GM23338 (cell line): ENCODE measurements around the gene PAX6. TPM values are rescaled to one million over a fixed set of nuclear protein-coding genes. Genes with fewer than 3 reads are reported as not detected.

ENCODE experiments used
- ATAC-seq: fragments of 200-7000 bp; cut with Tn5 transposase; 3 replicates; pipeline ENCODE4 v1.9.1; 2020
- DNase-seq: peaks from one replicate; pipeline ENCODE4 v3.0.0-alpha.2; 2015; ENCODE audit warnings: low spot score
- H2AFZ ChIP-seq: fragments of 200-600 bp; sonication (generic); 2 replicates; pipeline ENCODE4 v1.8.0; 2016; ENCODE audit warnings: antibody characterized with exemption, mild to moderate bottlenecking, moderate library complexity
- H3F3A ChIP-seq: fragments of 200-600 bp; sonication (generic); replicated peaks from 2 replicates; pipeline ENCODE4 v1.8.0; 2017; ENCODE audit warnings: antibody characterized with exemption, mixed run types, low read depth
- H3K27ac ChIP-seq: fragments of 200-600 bp; sonication (generic); 2 replicates; pipeline ENCODE4 v1.6.1; 2016; ENCODE audit warnings: low read depth
- H3K27me3 ChIP-seq: fragments of 200-600 bp; sonication (generic); 2 replicates; pipeline ENCODE4 v1.8.0; 2016; ENCODE audit warnings: mild to moderate bottlenecking, mixed run types, moderate library complexity; ENCODE audit not compliant: insufficient read depth
- H3K36me3 ChIP-seq: fragments of 200-600 bp; sonication (generic); 2 replicates; pipeline ENCODE4 v1.8.0; 2016; ENCODE audit warnings: mild to moderate bottlenecking; ENCODE audit not compliant: insufficient read depth
- H3K4me1 ChIP-seq: fragments of 200-600 bp; sonication (generic); 2 replicates; pipeline ENCODE4 v1.8.0; 2016; ENCODE audit warnings: mild to moderate bottlenecking, moderate library complexity; ENCODE audit not compliant: insufficient read depth
- H3K4me2 ChIP-seq: fragments of 200-600 bp; sonication (generic); 2 replicates; pipeline ENCODE4 v1.7.1; 2017; ENCODE audit warnings: mixed run types
- H3K4me3 ChIP-seq: fragments of 200-600 bp; sonication (generic); 2 replicates; pipeline ENCODE4 v1.6.1; 2016; ENCODE audit warnings: mixed run types
- H3K79me2 ChIP-seq: fragments of 200-600 bp; sonication (generic); replicated peaks from 2 replicates; pipeline ENCODE4 v1.8.0; 2017; ENCODE audit warnings: mild to moderate bottlenecking; ENCODE audit not compliant: insufficient read depth
- H3K9me2 ChIP-seq: fragments of 200-600 bp; sonication (generic); 2 replicates; pipeline ENCODE4 v1.8.0; 2017; ENCODE audit not compliant: insufficient read depth
- H4K20me1 ChIP-seq: fragments of 200-600 bp; sonication (generic); replicated peaks from 2 replicates; pipeline ENCODE4 v1.8.0; 2017; ENCODE audit warnings: mild to moderate bottlenecking; ENCODE audit not compliant: insufficient read depth
- H3K27ac Mint-ChIP-seq: 2 replicates; pipeline ENCODE4 v1.8.0; 2020; ENCODE audit warnings: inconsistent platforms, mild to moderate bottlenecking, moderate library complexity, mixed read lengths
- H3K27me3 Mint-ChIP-seq: 3 replicates; pipeline ENCODE4 v1.8.0; 2022; ENCODE audit warnings: low read depth, mild to moderate bottlenecking, moderate library complexity, mixed read lengths, inconsistent platforms; ENCODE audit not compliant: insufficient read depth, poor library complexity
- H3K36me3 Mint-ChIP-seq: 3 replicates; pipeline ENCODE4 v1.8.0; 2021; ENCODE audit warnings: low read depth, mild to moderate bottlenecking, inconsistent platforms, moderate library complexity, mixed read lengths
- H3K4me1 Mint-ChIP-seq: 3 replicates; pipeline ENCODE4 v1.8.0; 2020; ENCODE audit warnings: mild to moderate bottlenecking, inconsistent platforms, mixed read lengths
- H3K4me3 Mint-ChIP-seq: 3 replicates; pipeline ENCODE4 v1.8.0; 2021; ENCODE audit warnings: moderate library complexity, mild to moderate bottlenecking, inconsistent platforms, mixed read lengths
- H3K9me3 Mint-ChIP-seq: 3 replicates; pipeline ENCODE4 v1.8.0; 2020; ENCODE audit warnings: moderate library complexity, mild to moderate bottlenecking, inconsistent platforms, mixed read lengths
- CTCF ChIP-seq, 2 experiments: fragments of 200-600 bp in 1 of 2; sonication (generic) in 1 of 2; conservative IDR thresholded peaks; 2 replicates each; pipeline versions ENCODE4 v1.5.1 to v1.6.1; 2016 to 2017; ENCODE audit warnings: antibody characterized with exemption in 2 of 2, low read depth in 2 of 2, mild to moderate bottlenecking in 2 of 2, moderate library complexity in 1 of 2
- JUNB ChIP-seq: IDR thresholded peaks from one replicate; pipeline ENCODE4 v1.6.1; 2016; ENCODE audit warnings: antibody characterized with exemption; ENCODE audit not compliant: unreplicated experiment
- ZNF462 ChIP-seq: fragments of 250-450 bp; sonication (Bioruptor Pico); IDR thresholded peaks from 2 replicates; pipeline ENCODE4 v1.5.0; 2020; ENCODE audit warnings: mild to moderate bottlenecking, moderate library complexity
- polyA plus RNA-seq: library from polyadenylated mRNA; unstranded; fragments of >200 nt; fragmentation: Nextera tagmentation; extraction: Ambion mirVana; gene quantifications from 2 replicates; pipeline ENCODE4 v1.2.1, GENCODE V29; 2016
- total RNA-seq: library from RNA; depleted of rRNA; stranded (reverse); fragments of >200 nt; shearing (Covaris generic); gene quantifications from 2 replicates; pipeline ENCODE4 v1.2.3, GENCODE V29; 2014
- TF ChIP-seq, protein P1 (sequence below): IDR thresholded peaks from one replicate; pipeline ENCODE4 v1.6.1; 2018; ENCODE audit warnings: antibody characterized with exemption; ENCODE audit not compliant: unreplicated experiment

Gene PAX6
- total and polyA plus RNA-seq, 2 experiments from 2014 or later = 0.17 to 0.45 TPM

DNA sequence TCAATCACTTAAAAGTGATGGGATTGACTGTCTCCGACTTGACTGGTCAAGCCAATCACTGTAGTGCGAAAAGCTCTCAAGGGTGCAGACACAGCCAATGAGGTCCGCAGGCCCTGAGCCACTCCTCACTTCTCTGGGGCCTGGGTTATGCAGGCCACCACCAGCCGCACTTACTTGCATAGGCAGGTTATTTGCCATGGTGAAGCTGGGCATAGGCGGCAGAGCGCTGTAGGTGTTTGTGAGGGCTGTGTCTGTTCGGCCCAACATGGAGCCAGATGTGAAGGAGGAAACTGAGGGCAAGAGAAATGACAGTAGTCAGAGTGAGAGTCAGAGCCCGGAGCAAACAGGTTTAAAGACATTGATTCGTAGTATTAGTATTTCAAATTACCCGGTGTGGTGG lies 17.9 kb downstream of the PAX6 start:
- H3K4me3 Mint-ChIP-seq = no peak overlapping the region
- DNase-seq = no peak
- H3K4me1 ChIP-seq = peaks cover 21% of the 10 kb centered on the region
- no peaks in the 10 kb centered on the region for H4K20me1 ChIP-seq
- peaks cover 3% of the 10 kb centered on the region; the same call in 1 of the 2 replicates for H3K9me2 ChIP-seq
- H3K27me3 Mint-ChIP-seq = peaks cover 31% of the 10 kb centered on the region
- H3K9me3 Mint-ChIP-seq = no peaks in the 10 kb centered on the region
- no peak overlapping the region for H3K27ac ChIP-seq
- H3K4me3 ChIP-seq = no peak overlapping the region
- 0 out of 2 replicates have a peak, but pooled peaks cover 12% of the 10 kb centered on the region for H3F3A ChIP-seq
- TF ChIP-seq, protein P1, sequence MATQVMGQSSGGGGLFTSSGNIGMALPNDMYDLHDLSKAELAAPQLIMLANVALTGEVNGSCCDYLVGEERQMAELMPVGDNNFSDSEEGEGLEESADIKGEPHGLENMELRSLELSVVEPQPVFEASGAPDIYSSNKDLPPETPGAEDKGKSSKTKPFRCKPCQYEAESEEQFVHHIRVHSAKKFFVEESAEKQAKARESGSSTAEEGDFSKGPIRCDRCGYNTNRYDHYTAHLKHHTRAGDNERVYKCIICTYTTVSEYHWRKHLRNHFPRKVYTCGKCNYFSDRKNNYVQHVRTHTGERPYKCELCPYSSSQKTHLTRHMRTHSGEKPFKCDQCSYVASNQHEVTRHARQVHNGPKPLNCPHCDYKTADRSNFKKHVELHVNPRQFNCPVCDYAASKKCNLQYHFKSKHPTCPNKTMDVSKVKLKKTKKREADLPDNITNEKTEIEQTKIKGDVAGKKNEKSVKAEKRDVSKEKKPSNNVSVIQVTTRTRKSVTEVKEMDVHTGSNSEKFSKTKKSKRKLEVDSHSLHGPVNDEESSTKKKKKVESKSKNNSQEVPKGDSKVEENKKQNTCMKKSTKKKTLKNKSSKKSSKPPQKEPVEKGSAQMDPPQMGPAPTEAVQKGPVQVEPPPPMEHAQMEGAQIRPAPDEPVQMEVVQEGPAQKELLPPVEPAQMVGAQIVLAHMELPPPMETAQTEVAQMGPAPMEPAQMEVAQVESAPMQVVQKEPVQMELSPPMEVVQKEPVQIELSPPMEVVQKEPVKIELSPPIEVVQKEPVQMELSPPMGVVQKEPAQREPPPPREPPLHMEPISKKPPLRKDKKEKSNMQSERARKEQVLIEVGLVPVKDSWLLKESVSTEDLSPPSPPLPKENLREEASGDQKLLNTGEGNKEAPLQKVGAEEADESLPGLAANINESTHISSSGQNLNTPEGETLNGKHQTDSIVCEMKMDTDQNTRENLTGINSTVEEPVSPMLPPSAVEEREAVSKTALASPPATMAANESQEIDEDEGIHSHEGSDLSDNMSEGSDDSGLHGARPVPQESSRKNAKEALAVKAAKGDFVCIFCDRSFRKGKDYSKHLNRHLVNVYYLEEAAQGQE = no peak
- TF ChIP-seq ZNF462 (CRISPR knock-in tag) (no peak), CTCF (conservative IDR thresholded peaks at IDR 0.05; ENCODE audit: low read depth in 2 of 2) (no peak), JUNB (no peak)
- no peaks in the 10 kb centered on the region for H3K79me2 ChIP-seq
- H3K36me3 Mint-ChIP-seq = no peaks in the 10 kb centered on the region; the same call in 2 of the 3 replicates
- no peak for ATAC-seq
- peaks cover 18% of the 10 kb centered on the region for H3K4me1 Mint-ChIP-seq
- no peak overlapping the region for H3K27ac Mint-ChIP-seq
- no peak overlapping the region for H2AFZ ChIP-seq
- H3K36me3 ChIP-seq = no peaks in the 10 kb centered on the region
- no peak overlapping the region for H3K4me2 ChIP-seq
- peaks cover 50% of the 10 kb centered on the region for H3K27me3 ChIP-seq
